GM23338 (cell line): Measurements from ENCODE around the gene COBL. TPM values are rescaled to one million over a fixed set of nuclear protein-coding genes. Genes with fewer than 3 reads are reported as not detected.

Experiments used
- ATAC-seq: fragments of 200-7000 bp; cut with Tn5 transposase; 3 replicates; pipeline ENCODE4 v1.9.1; 2020
- DNase-seq: peaks from one replicate; pipeline ENCODE4 v3.0.0-alpha.2; 2015; ENCODE audit warnings: low spot score
- H2AFZ ChIP-seq: fragments of 200-600 bp; sonication (generic); 2 replicates; pipeline ENCODE4 v1.8.0; 2016; ENCODE audit warnings: antibody characterized with exemption, mild to moderate bottlenecking, moderate library complexity
- H3F3A ChIP-seq: fragments of 200-600 bp; sonication (generic); replicated peaks from 2 replicates; pipeline ENCODE4 v1.8.0; 2017; ENCODE audit warnings: antibody characterized with exemption, mixed run types, low read depth
- H3K27ac ChIP-seq: fragments of 200-600 bp; sonication (generic); 2 replicates; pipeline ENCODE4 v1.6.1; 2016; ENCODE audit warnings: low read depth
- H3K27me3 ChIP-seq: fragments of 200-600 bp; sonication (generic); 2 replicates; pipeline ENCODE4 v1.8.0; 2016; ENCODE audit warnings: mild to moderate bottlenecking, mixed run types, moderate library complexity; ENCODE audit not compliant: insufficient read depth
- H3K36me3 ChIP-seq: fragments of 200-600 bp; sonication (generic); 2 replicates; pipeline ENCODE4 v1.8.0; 2016; ENCODE audit warnings: mild to moderate bottlenecking; ENCODE audit not compliant: insufficient read depth
- H3K4me1 ChIP-seq: fragments of 200-600 bp; sonication (generic); 2 replicates; pipeline ENCODE4 v1.8.0; 2016; ENCODE audit warnings: mild to moderate bottlenecking, moderate library complexity; ENCODE audit not compliant: insufficient read depth
- H3K4me2 ChIP-seq: fragments of 200-600 bp; sonication (generic); 2 replicates; pipeline ENCODE4 v1.7.1; 2017; ENCODE audit warnings: mixed run types
- H3K4me3 ChIP-seq: fragments of 200-600 bp; sonication (generic); 2 replicates; pipeline ENCODE4 v1.6.1; 2016; ENCODE audit warnings: mixed run types
- H3K79me2 ChIP-seq: fragments of 200-600 bp; sonication (generic); replicated peaks from 2 replicates; pipeline ENCODE4 v1.8.0; 2017; ENCODE audit warnings: mild to moderate bottlenecking; ENCODE audit not compliant: insufficient read depth
- H3K9me2 ChIP-seq: fragments of 200-600 bp; sonication (generic); 2 replicates; pipeline ENCODE4 v1.8.0; 2017; ENCODE audit not compliant: insufficient read depth
- H4K20me1 ChIP-seq: fragments of 200-600 bp; sonication (generic); replicated peaks from 2 replicates; pipeline ENCODE4 v1.8.0; 2017; ENCODE audit warnings: mild to moderate bottlenecking; ENCODE audit not compliant: insufficient read depth
- H3K27ac Mint-ChIP-seq: 2 replicates; pipeline ENCODE4 v1.8.0; 2020; ENCODE audit warnings: inconsistent platforms, mild to moderate bottlenecking, moderate library complexity, mixed read lengths
- H3K27me3 Mint-ChIP-seq: 3 replicates; pipeline ENCODE4 v1.8.0; 2022; ENCODE audit warnings: low read depth, mild to moderate bottlenecking, moderate library complexity, mixed read lengths, inconsistent platforms; ENCODE audit not compliant: insufficient read depth, poor library complexity
- H3K36me3 Mint-ChIP-seq: 3 replicates; pipeline ENCODE4 v1.8.0; 2021; ENCODE audit warnings: low read depth, mild to moderate bottlenecking, inconsistent platforms, moderate library complexity, mixed read lengths
- H3K4me1 Mint-ChIP-seq: 3 replicates; pipeline ENCODE4 v1.8.0; 2020; ENCODE audit warnings: mild to moderate bottlenecking, inconsistent platforms, mixed read lengths
- H3K4me3 Mint-ChIP-seq: 3 replicates; pipeline ENCODE4 v1.8.0; 2021; ENCODE audit warnings: moderate library complexity, mild to moderate bottlenecking, inconsistent platforms, mixed read lengths
- H3K9me3 Mint-ChIP-seq: 3 replicates; pipeline ENCODE4 v1.8.0; 2020; ENCODE audit warnings: moderate library complexity, mild to moderate bottlenecking, inconsistent platforms, mixed read lengths
- CREB1 ChIP-seq: fragments of 250-450 bp; sonication (Bioruptor Pico); IDR thresholded peaks from 2 replicates; pipeline ENCODE4 v1.5.0; 2020; ENCODE audit warnings: low read depth, mild to moderate bottlenecking, moderate library complexity
- CTCF ChIP-seq, 2 experiments: fragments of 200-600 bp in 1 of 2; sonication (generic) in 1 of 2; conservative IDR thresholded peaks; 2 replicates each; pipeline versions ENCODE4 v1.5.1 to v1.6.1; 2016 to 2017; ENCODE audit warnings: antibody characterized with exemption in 2 of 2, low read depth in 2 of 2, mild to moderate bottlenecking in 2 of 2, moderate library complexity in 1 of 2
- ETS1 ChIP-seq: IDR thresholded peaks from 2 replicates; pipeline ENCODE4 v1.6.1; 2016; ENCODE audit warnings: antibody characterized with exemption
- EZH2 ChIP-seq: fragments of 200-600 bp; sonication (generic); IDR thresholded peaks from one replicate; pipeline ENCODE4 v1.8.0; 2017; ENCODE audit warnings: antibody characterized with exemption, mild to moderate bottlenecking, low read depth; ENCODE audit not compliant: unreplicated experiment
- EZH2phosphoT487 ChIP-seq: fragments of 200-600 bp; sonication (generic); IDR thresholded peaks from one replicate; pipeline ENCODE4 v1.8.1; 2018; ENCODE audit warnings: antibody characterized with exemption; ENCODE audit not compliant: unreplicated experiment
- JUNB ChIP-seq: IDR thresholded peaks from one replicate; pipeline ENCODE4 v1.6.1; 2016; ENCODE audit warnings: antibody characterized with exemption; ENCODE audit not compliant: unreplicated experiment
- NANOG ChIP-seq: IDR thresholded peaks from 2 replicates; pipeline ENCODE4 v1.6.1; 2016; ENCODE audit warnings: antibody characterized with exemption, borderline replicate concordance
- POLR2AphosphoS5 ChIP-seq: IDR thresholded peaks from 2 replicates; pipeline ENCODE4 v1.6.1; 2016; ENCODE audit warnings: antibody characterized with exemption, low read depth
- ZNF114 ChIP-seq: fragments of 250-450 bp; sonication (Bioruptor Pico); IDR thresholded peaks from 2 replicates; pipeline ENCODE4 v1.5.0; 2020; ENCODE audit warnings: mild to moderate bottlenecking, moderate library complexity
- ZNF331 ChIP-seq: fragments of 250-450 bp; sonication (Bioruptor Pico); IDR thresholded peaks from 2 replicates; pipeline ENCODE4 v1.5.0; 2020; ENCODE audit warnings: low read depth, mild to moderate bottlenecking, moderate library complexity
- ZNF462 ChIP-seq: fragments of 250-450 bp; sonication (Bioruptor Pico); IDR thresholded peaks from 2 replicates; pipeline ENCODE4 v1.5.0; 2020; ENCODE audit warnings: mild to moderate bottlenecking, moderate library complexity
- polyA plus RNA-seq: library from polyadenylated mRNA; unstranded; fragments of >200 nt; fragmentation: Nextera tagmentation; extraction: Ambion mirVana; gene quantifications from 2 replicates; pipeline ENCODE4 v1.2.1, GENCODE V29; 2016
- total RNA-seq: library from RNA; depleted of rRNA; stranded (reverse); fragments of >200 nt; shearing (Covaris generic); gene quantifications from 2 replicates; pipeline ENCODE4 v1.2.3, GENCODE V29; 2014

The COBL gene
- total and polyA plus RNA-seq, 2 experiments from 2014 or later: 18.3 to 51.9 TPM

GRCh38 chr7:51104278-51104677 lies 212.3 kb downstream of the COBL start (continued):
- TF ChIP-seq ZNF462 (CRISPR knock-in tag): no peak
- TF ChIP-seq JUNB: no peak
- TF ChIP-seq EZH2phosphoT487: no peak

GRCh38 chr7:51103718-51104117 lies 212.9 kb downstream of the COBL start:
- H3K27me3 Mint-ChIP-seq: peaks cover 2% of the 10 kb centered on the region
- no peak for ATAC-seq
- no peak overlapping the region for H3K27ac Mint-ChIP-seq
- no peak for TF ChIP-seq ETS1
- TF ChIP-seq ZNF331 (CRISPR knock-in tag): no peak
- no peak for TF ChIP-seq ZNF114 (CRISPR knock-in tag)
- no peak for TF ChIP-seq EZH2phosphoT487
- TF ChIP-seq EZH2: no peak
- no peak for TF ChIP-seq CREB1
- TF ChIP-seq CTCF (conservative IDR thresholded peaks at IDR 0.05; ENCODE audit: low read depth in 2 of 2): no peak
- TF ChIP-seq NANOG: no peak
- no peak for TF ChIP-seq POLR2AphosphoS5

More at GRCh38 chr7:51103718-51104117, 212.9 kb downstream of the COBL start:
- Histone ChIP-seq H3K4me2 (no peak overlapping the region), H3K79me2 (no peaks in the 10 kb centered on the region), H3K4me1 (peaks cover 10% of the 10 kb centered on the region; the same call in 1 of the 2 replicates), H3K4me3 (no peak overlapping the region), H3F3A (no peaks in the 10 kb centered on the region), H3K36me3 (no peaks in the 10 kb centered on the region), H3K27me3 (no peaks in the 10 kb centered on the region), H4K20me1 (no peaks in the 10 kb centered on the region), H3K9me2 (no peaks in the 10 kb centered on the region), H3K27ac (no peak overlapping the region), H2AFZ (no peak overlapping the region)
- Mint-ChIP-seq H3K9me3 (peaks cover 2% of the 10 kb centered on the region), H3K4me3 (no peak overlapping the region), H3K4me1 (peaks cover 20% of the 10 kb centered on the region), H3K36me3 (peaks cover 2% of the 10 kb centered on the region; the same call in 2 of the 3 replicates)
- DNase-seq: no peak
